ENCODE results near the gene SNRNP200. TPM values are rescaled to one million over a fixed set of nuclear protein-coding genes. Genes with fewer than 3 reads are reported as not detected.

SNRNP200 gene
- total RNA-seq, 1 experiment from 2014 or later: 229 TPM

GRCh38 chr2:96326564-96326963 lies 21.2 kb upstream of the SNRNP200 start:
- Histone ChIP-seq H3K4me3 (no peak overlapping the region), H3K9me2 (ENCODE audit: insufficient read depth) (no peaks in the 10 kb centered on the region), H3F3A (ENCODE audit: insufficient read depth, low read depth) (peaks cover 35% of the 10 kb centered on the region), H3K4me1 (replicated peaks; ENCODE audit: insufficient read depth) (peaks cover 26% of the 10 kb centered on the region), H4K20me1 (ENCODE audit: insufficient read depth) (no peaks in the 10 kb centered on the region), H3K27me3 (ENCODE audit: insufficient read depth, low read depth) (peaks cover 13% of the 10 kb centered on the region), H3K36me3 (ENCODE audit: low read depth) (no peaks in the 10 kb centered on the region), H3K4me2 (no peak overlapping the region), H2AFZ (no peak overlapping the region), H3K79me2 (ENCODE audit: low read depth) (no peaks in the 10 kb centered on the region), H3K27ac (no peak overlapping the region), H3K9me3 (ENCODE audit: insufficient read depth, low read depth) (no peaks in the 10 kb centered on the region)
- POLR2A ChIA-PET (ENCODE audit: unreplicated experiment): no interaction called here
- intact Hi-C loops (cut with micrococcal nuclease; ENCODE audit: unreplicated experiment): no loop called here
- no peak for TF ChIP-seq EZH2 (IDR thresholded peaks at IDR 0.05; ENCODE audit: low read depth)
- TF ChIP-seq CTCF (conservative IDR thresholded peaks at IDR 0.05): no peak
- DNase-seq: no peak
- CTCF ChIA-PET: no interaction called here
- BruUV-seq (replicated peaks): no TSS peak

GRCh38 chr2:96325884-96326255 lies 20.5 kb upstream of the SNRNP200 start:
- H3K4me3 ChIP-seq: no peak overlapping the region
- peaks cover 15% of the 10 kb centered on the region for H3K27me3 ChIP-seq (ENCODE audit: insufficient read depth, low read depth)
- H3K36me3 ChIP-seq (ENCODE audit: low read depth): no peaks in the 10 kb centered on the region
- H3K27ac ChIP-seq: no peak overlapping the region
- H4K20me1 ChIP-seq (ENCODE audit: insufficient read depth): no peaks in the 10 kb centered on the region
- H3K9me3 ChIP-seq (ENCODE audit: insufficient read depth, low read depth): no peaks in the 10 kb centered on the region
- ChIA-PET POLR2A (ENCODE audit: unreplicated experiment) (no interaction called here), CTCF (no interaction called here)
- H3F3A ChIP-seq (ENCODE audit: insufficient read depth, low read depth): peaks cover 29% of the 10 kb centered on the region
- DNase-seq: no peak
- H3K79me2 ChIP-seq (ENCODE audit: low read depth): no peaks in the 10 kb centered on the region
- no peak overlapping the region for H2AFZ ChIP-seq
- BruUV-seq (replicated peaks): no TSS peak
- TF ChIP-seq CTCF (conservative IDR thresholded peaks at IDR 0.05): no peak
- TF ChIP-seq EZH2 (IDR thresholded peaks at IDR 0.05; ENCODE audit: low read depth): no peak
- intact Hi-C loops (cut with micrococcal nuclease; ENCODE audit: unreplicated experiment): no loop called here
- peaks cover 29% of the 10 kb centered on the region for H3K4me1 ChIP-seq (replicated peaks; ENCODE audit: insufficient read depth)
- H3K4me2 ChIP-seq: no peak overlapping the region
- H3K9me2 ChIP-seq (ENCODE audit: insufficient read depth): no peaks in the 10 kb centered on the region

GRCh38 chr2:96325041-96325883 lies 19.9 kb upstream of the SNRNP200 start, which contains the start of gene ITPRIPL1:
TSS of gene ITPRIPL1 (plus strand) at chr2:96325317. CDS start at chr2:96325840, 523 bp downstream.
- Histone ChIP-seq H3K79me2 (ENCODE audit: low read depth) (no peaks in the 10 kb centered on the region), H3K27ac (no peak within 1 kb of the TSS), H3K4me1 (replicated peaks; ENCODE audit: insufficient read depth) (peaks cover 29% of the 10 kb centered on the region), H3K4me3 (no peak within 1 kb of the TSS), H3K4me2 (no peak within 1 kb of the TSS), H4K20me1 (ENCODE audit: insufficient read depth) (no peaks in the 10 kb centered on the region), H3K9me3 (ENCODE audit: insufficient read depth, low read depth) (no peaks in the 10 kb centered on the region), H3F3A (ENCODE audit: insufficient read depth, low read depth) (peaks cover 28% of the 10 kb centered on the region), H3K27me3 (ENCODE audit: insufficient read depth, low read depth) (peaks cover 15% of the 10 kb centered on the region), H2AFZ (no peak within 1 kb of the TSS; the same call in 1 of the 2 replicates), H3K36me3 (ENCODE audit: low read depth) (no peaks in the 10 kb centered on the region), H3K9me2 (ENCODE audit: insufficient read depth) (no peaks in the 10 kb centered on the region)
- ChIA-PET POLR2A (ENCODE audit: unreplicated experiment) (no interaction called here), CTCF (no interaction called here)
- BruUV-seq (replicated peaks): no TSS peak
- DNase-seq: no peak
- TF ChIP-seq EZH2 (IDR thresholded peaks at IDR 0.05; ENCODE audit: low read depth): no peak
- TF ChIP-seq CTCF (conservative IDR thresholded peaks at IDR 0.05): no peak
- intact Hi-C loops (cut with micrococcal nuclease; ENCODE audit: unreplicated experiment): no loop called here
